ENCODE measurements around the gene BANF1.
"Not testable (repeated sequence)": the region's sequence is repeated elsewhere in the genome, so short reads cannot be mapped to it uniquely, and the experiment has no call there.

BANF1 gene

DNA sequence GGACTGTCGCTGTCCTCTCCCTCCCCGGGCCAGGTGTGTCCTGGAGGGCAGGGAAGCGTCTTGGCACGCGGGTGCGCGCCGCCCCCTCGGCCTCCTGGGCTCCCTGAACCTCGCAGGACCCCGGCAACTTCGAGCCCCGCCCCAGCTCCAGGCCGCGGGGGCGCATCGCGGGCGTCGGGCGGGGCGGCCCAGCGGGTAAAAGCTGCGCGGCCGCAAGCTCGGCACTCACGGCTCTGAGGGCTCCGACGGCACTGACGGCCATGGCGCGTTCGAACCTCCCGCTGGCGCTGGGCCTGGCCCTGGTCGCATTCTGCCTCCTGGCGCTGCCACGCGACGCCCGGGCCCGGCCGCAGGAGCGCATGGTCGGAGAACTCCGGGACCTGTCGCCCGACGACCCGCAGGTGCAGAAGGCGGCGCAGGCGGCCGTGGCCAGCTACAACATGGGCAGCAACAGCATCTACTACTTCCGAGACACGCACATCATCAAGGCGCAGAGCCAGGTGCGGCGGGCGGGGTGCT is 9.5 kb downstream of the BANF1 start, which contains the start of gene CST6:
CST6 (plus strand) TSS at position 224 of the 519 bp plus-strand sequence; CDS start at position 261, 37 bp downstream.
- DNase-seq, result no peak

GRCh38 chr11:66012371-66012945 is 10.2 kb downstream of the BANF1 start:
- DNase-seq, result no peak

- DNase-seq, result no peak
Observed at GRCh38 chr11:66012946-66013761, 10.9 kb downstream of the BANF1 start.

DNA sequence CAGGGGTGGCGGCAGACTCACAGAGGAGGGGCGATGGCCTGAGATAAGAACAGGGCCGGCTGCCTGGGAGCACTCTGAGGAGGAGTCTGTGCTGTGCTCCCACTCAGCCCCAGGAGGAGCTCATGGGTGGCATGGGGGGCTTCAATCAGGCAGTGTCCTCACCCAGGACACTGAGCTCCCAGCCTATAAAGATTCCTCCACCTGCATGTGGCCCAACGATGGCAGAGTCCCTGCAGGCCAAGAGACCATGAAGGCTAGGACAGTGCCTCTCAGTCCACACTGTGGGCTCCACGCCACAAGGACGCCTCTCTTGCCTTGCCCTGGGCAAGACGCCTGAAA is 11.4 kb downstream of the BANF1 start:
- no peak for DNase-seq

- DNase-seq, result no peak
Observed at GRCh38 chr11:66014804-66015453, 12.6 kb downstream of the BANF1 start.

- DNase-seq, result no peak
Observed at GRCh38 chr11:66015454-66015881, 13.2 kb downstream of the BANF1 start.

DNA sequence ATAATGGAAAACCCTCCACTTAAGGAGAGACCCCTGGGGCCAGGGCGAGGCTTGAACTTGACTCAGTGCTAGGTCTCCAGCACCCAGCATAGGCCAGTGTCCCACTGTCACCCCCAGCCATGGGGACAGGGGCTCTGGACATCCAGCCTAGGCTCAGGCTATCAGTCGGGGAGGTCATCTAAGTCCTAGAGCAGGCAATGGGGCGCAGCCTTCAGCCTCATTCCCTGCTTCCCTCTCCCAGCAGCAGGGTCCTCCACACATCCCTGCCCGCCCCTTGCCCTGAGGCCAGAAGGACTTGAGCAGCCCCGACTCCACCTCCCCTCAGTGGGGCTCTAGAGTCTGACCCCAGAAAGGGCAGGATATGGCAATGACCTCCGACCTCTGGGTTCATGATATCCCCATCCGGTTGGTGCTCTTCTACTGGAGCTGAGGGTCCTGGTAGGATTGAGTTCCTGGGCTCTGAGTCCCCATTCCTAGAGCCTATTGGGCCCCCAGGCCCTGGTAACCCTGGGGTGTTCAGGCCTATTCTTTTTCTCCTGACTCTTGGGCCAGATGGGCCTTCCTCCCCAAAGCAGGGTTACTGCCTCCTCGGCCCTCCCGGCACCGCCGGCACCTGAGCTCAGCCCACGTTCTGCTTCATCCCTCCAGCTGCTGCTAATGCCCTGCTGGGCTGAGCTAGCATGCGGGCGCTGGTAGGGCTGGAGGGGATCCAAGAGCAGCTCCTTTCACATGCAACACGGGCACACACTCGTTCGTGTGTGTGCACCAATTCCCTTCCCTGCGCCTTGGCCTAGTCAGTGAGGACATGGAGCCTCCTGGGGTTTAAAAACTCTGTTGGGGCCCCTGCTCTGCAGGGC is 13.9 kb downstream of the BANF1 start:
- no peak for DNase-seq

- no peak for DNase-seq
Observed at GRCh38 chr11:66016793-66017177, 14.5 kb downstream of the BANF1 start.

DNA sequence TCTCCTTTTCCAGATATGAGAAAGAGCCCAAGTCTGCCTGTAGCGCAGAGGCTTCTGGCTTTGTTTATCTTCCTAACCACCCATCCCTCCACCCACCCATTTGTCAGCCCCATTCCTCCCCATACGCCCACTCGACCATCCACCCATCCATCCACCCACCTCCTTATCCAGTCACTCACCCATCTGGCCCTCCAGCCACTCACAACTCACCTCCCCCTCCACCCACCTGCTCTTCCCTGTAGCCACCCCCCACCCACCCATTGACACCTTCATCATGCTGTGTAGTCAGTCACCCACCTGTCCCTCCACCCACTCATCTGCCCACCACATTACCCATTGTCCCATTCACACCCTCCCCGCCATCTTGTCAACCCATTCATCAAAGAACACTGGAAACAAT is 15.0 kb downstream of the BANF1 start:
- DNase-seq, result no peak

- DNase-seq, result no peak
Observed at GRCh38 chr11:66020212-66020611, 17.9 kb downstream of the BANF1 start.

DNA sequence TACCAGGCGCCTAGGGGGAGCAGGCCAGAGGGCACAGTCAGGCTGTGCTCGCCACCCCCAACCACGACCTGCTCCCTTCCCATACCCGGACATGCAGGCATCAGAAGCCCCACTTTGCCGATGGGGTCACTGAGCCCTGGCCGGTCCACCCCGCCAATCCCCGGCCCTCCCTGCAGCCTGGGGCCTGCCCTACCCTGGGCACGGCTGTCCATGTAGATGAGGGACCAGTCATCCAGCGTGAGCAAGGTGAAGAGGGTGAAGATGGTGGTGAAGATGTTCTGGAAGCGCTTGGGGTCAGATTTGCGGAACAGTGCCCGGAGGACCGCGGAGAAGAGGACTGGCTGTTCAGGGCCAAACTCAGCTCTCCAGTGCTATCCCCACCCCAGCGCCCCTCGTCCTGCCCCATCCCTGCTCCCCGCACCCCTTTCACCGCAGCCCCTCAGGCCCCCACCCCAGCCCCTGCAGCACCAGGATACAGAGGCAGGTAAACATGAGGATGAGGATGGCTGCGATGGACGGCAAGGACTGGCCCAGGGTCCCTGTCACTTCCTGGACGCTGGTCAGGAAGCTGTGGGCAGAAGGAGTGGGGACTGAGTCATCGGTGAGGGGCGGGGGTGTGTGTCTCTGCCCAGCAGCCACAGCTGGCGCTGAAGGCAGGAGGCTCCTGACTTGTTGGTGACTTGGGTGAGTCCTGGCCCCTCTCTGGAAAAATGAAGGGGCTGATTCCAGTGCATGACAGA is 18.5 kb downstream of the BANF1 start:
- DNase-seq, result peak; percentile 57

DNA sequence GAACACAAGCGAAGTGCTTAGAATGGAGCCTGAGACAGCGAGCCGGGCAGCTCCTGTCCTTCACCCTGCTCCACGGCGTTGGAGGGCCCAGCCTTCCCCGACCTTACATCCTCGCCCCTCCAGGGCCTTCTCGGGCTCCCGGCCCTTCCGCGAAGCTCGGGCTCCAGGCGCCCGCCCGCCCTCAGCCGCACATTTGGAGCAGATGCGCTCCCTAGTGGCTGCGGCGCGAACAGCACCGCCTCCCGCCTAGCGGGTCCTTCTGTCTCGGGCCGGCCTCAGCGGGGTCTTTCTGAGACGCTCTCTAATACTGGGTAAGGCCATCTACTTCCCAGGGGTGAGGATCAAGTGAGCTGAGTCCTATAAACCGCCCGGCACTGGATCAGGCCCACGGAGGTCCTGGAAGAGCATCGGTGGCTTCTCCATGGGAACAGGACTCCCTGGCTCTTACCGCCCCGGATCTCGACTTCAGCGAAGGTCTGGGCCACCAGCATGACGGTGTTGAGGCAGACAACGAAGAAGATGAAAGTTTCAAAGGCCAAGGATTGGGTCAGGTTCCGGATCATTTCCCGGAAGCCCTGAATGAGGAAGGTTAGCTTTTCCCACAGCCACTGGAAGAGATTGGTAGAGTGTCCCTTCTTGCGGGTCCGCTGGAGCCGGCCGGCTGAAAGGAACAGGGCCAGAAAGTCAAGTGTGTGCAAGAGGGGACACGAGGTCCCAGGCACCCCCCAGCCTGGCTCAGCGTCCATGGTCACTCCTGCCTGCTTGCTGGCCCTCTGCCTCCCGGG is 20.3 kb downstream of the BANF1 start:
- DNase-seq, result peak; percentile 86

- not testable (repeated sequence) for DNase-seq
Observed at GRCh38 chr11:66023186-66023440, 20.8 kb downstream of the BANF1 start.

- no peak for DNase-seq
Observed at GRCh38 chr11:66026017-66026529, 23.8 kb downstream of the BANF1 start, which contains the start of gene CATSPER1. Gene CATSPER1 (minus strand): TSS chr11:66026479. CDS start chr11:66026379, 100 bp downstream.

DNA sequence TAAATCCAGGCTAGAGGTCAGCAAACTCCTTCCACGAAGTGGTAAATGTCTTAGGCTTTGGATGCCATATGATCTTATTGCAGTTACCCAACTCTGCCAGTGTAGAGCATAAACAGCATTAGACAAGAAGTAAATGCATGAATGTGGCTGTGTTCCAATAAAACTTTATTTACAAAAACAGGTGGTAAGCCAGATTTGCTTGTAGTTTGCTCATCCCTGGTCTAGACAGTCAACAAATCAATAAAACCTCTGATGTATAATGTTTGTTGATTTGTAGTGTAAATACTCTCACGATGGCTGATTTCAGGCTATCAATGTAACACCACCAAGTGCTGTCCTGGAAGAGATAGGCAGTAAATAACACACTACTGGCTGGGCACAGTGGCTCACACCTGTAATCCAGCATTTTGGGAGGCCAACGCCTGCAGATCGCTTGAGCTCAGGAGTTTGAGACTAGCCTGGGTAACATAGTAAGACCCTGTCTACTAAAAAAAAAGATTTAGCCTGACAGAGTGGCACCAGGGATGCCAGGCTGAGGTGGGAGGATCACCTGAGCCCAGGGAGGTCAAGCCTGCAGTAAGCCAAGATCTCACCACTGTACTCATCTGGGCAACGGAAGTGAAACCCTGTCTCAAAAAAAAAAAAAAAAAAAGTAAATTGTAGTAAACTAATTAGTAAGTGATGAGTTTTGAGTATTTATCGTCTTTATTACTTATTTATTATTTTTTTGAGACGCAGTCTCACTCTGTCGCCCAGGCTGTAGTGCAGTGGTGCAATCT is 30.8 kb downstream of the BANF1 start:
- no peak for DNase-seq

DNA sequence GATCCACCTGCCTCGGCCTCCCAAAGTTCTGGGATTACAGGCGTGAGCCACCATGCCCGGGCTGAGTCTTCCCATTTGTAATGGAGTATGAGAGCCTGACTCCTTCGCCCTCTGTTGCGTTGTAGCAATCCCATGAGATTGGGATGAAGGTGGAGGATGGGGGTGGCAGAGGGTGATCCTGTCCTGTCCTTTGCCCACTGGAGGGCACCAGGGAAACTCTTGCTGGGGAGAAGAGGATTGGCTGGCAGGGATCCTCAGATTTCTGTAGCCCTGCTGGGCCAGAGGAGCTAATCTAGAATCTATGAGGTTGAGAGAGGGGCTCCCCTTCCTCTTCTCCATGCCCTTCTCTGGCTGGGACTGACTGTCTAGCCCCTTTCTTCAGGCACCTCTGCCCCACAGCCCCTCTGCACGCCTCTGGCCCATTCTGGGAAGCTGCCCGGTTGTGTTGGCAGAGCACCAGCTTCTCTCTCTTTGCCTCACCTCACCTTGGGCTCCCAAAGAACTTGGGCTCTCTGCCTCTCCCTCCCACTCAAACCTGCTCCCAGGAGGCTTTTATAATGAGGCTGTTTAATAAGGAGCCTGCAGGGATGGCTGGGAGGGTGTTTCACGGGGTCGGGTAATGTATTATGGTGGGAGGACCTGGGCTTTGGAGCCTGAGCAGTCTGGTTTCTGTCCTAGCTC is 33.5 kb downstream of the BANF1 start:
- DNase-seq, result no peak

GRCh38 chr11:66036334-66036710 is 34.0 kb downstream of the BANF1 start:
- no peak for DNase-seq

- DNase-seq, result no peak
Observed at GRCh38 chr11:66037327-66037726, 35.0 kb downstream of the BANF1 start.

DNA sequence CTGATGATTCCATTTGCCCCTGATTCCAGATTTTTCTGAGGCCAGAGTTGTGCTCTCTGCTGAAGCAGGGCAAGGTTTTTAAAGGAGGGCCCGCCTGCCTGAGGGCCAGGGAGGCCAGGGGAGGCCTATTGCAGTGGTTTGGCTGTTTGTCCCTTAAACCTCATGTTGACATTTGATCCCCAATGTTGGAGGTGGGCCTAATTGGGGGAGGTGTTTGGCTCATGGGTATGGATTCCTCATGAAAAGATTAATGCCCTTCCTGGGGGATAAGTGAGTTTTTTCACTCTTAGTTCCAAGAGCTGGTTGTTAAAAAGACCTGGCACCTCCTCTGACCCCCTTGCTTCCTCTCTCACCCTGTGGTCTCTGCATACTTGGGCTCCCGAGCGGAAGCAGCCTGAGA is 37.5 kb downstream of the BANF1 start:
- no peak for DNase-seq
